Activated CD4-positive, alpha-beta T cell treated with anti-CD3 and anti-CD28 coated beads for 48 hours (primary cell): ENCODE results near the gene BFAR.
A peak's percentile ranks its signal among the peaks of the same experiment; 100 is the strongest.
"Not testable (repeated sequence)": the region's sequence is repeated elsewhere in the genome, so short reads cannot be mapped to it uniquely, and the experiment has no call there.

ENCODE experiments used
- DNase-seq: peaks from one replicate; pipeline ENCODE4 v3.0.0-alpha.2; 2020

The BFAR gene

GRCh38 chr16:14636179-14636950, 3.6 kb downstream of the BFAR start:
- not testable (repeated sequence) for DNase-seq

GRCh38 chr16:14636951-14637240, 4.1 kb downstream of the BFAR start:
- not testable (repeated sequence) for DNase-seq

DNA sequence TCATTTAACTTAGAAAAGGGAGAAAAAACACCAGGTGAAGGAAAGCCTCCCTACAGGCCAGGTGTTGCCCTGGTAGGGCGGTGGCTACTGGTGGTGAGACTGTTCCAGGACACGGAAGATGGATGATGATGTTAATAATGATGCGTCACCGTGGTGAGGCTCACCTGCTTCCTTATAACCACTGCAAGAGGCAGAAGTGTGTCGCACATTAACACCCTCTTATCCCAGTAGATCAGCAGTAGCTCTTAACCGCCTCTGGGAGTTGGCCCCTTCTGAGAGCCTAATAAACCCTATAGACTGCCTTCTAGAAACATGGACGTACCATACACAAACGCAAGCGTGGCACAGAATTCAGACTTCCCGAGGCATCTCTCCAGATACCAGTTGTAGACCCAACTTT, 7.8 kb downstream of the BFAR start:
- no peak for DNase-seq

DNA sequence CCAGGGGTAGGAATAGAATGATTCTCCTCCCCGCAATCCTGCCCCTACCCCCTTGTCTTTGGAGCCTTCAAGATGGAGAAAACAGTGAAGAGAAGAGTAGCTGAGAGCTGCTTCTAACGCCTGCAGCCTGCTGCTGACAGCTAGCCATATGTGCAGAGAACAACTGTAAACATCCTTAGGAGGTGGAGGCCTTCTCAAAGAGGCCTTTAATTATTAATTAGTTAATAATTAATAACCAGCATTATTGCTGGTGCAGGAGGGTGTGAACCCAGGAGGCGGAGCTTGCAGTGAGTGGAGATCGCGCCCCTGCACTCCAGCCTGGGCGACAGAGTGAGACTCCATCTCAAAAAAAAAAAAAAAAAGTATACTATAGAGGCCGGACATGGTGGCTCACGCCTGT, 8.5 kb downstream of the BFAR start:
- DNase-seq = no peak

GRCh38 chr16:14641926-14642325, 9.2 kb downstream of the BFAR start:
- DNase-seq = peak; percentile 35

- DNase-seq = no peak
Measured at GRCh38 chr16:14649816-14650215, 17.1 kb downstream of the BFAR start.

DNA sequence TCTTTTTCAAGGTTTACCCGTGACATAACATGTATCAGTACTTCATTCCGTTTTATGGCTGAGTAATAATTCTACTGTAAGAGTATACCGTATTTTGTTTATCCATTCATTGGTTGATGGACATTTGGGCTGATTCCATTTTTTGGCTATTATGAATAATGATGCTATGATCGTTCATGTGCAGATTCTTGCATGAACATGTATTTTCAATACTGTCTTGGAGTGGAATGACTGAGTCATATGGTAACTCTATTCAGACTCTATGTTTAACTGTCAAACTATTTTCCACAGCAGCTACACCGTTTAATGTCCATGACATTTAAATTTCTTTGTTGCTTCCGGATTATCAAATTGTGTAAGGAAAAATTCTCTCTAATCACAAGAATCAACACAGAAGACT, 17.9 kb downstream of the BFAR start:
- no peak for DNase-seq

DNA sequence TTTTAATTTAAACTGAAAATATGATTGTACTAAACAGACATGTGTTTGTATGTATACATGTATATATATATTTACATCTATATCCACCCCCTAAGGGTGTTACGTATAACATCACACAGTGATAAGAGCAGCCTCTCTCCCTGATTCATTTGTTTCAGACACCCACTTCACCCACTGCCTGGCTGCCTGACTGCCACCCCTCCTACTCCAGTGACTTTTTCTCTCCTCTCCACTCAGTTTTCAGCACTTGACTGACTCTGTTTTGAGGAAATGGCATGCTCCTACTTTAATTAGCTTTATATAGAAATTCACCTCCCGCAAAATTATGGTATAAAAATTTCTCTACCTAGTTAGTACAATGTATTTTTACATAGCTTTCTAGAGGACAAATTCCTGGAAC, 20.0 kb downstream of the BFAR start:
- DNase-seq = no peak

- no peak for DNase-seq
Measured at GRCh38 chr16:14658063-14658462, 25.3 kb downstream of the BFAR start.

DNA sequence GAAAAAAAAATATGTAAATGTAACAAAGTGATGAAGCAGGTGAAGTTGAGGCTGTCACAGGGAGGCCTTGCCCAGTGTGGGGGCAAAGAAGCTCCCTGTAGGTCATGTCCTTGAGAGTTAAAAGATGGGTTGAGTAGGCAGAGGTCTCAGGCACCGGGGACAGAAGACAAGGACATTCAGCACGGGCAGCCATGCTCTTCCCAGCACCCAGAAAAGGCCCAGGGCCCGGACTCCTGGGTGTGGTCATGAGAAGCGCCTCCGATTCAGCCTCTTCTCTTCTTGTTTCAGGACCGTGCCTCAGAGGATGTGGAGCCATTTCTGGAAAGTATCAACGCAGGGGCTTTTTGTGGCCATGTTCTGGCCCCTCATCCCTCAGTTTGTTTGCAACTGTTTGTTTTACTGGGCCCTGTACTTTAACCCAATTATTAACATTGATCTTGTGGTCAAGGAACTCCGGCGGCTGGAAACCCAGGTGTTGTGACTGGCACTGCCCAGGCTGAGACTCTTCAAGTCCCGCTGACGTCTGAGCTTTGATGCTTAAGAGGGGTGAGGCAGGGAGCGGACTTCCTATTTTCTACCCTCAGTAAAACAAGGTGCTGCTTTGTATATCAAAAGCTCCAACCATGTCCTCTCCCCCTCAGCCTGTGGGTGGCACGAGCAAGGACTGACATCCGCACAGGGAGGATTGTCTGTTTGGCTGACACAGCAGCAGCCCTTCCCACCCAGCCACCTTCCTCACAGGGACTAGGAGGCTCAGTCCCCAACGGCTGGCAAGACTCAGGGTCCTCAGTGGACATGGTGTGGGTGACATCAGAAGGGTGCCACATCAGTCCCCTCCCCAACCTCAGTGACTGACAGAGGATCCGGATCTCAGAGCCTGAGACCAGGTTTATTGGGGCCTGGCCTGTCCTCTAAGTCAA, 34.9 kb downstream of the BFAR start:
- DNase-seq = no peak

- no peak for DNase-seq
Measured at GRCh38 chr16:14668556-14669223, 35.9 kb downstream of the BFAR start.

- peak; percentile 8 for DNase-seq
Measured at GRCh38 chr16:14669776-14670175, 37.0 kb downstream of the BFAR start.

GRCh38 chr16:14672403-14672971, 39.7 kb downstream of the BFAR start:
- no peak for DNase-seq

- DNase-seq = no peak
Measured at GRCh38 chr16:14676633-14677032, 43.9 kb downstream of the BFAR start.

DNA sequence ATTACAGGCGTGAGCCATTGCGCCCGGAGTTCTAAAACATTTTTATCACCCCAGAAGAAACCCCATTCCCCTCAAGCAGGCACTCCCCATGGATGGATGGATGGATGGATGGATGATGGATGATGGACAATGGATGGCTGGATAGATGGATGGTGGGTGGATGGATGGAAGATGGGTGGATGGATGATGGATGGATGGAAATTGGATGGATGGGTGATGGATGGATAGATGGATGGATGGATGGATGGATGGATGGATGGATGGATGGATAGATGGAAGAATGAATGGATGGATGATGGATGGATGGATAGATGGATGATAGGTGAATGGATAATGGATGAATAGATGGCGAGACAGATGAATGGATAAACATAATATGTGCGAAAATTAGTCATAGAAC, 44.9 kb downstream of the BFAR start:
- DNase-seq = no peak

- DNase-seq = no peak
Measured at GRCh38 chr16:14678748-14679497, 46.2 kb downstream of the BFAR start.

DNA sequence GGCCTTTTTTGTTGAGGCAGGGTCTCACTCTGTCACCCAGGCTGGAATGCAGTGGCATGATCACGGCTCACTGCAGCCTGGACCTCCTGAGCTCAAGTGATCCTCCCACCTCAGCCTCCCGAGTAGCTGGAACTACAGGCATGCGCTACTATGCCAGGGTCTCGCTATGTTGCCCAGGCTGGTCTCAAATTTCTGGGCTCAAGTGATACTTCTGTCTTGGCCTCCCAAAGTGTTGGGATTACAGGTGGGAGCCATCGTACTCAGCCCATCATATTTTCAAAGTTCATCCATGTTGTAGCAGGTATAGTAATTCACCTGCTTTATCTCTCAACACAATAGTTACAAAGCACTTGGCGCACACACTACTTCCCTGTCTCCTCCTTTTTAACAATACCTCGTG, 47.6 kb downstream of the BFAR start:
- not testable (repeated sequence) for DNase-seq

GRCh38 chr16:14681115-14681514, 48.4 kb downstream of the BFAR start:
- DNase-seq = no peak

- DNase-seq = no peak
Measured at GRCh38 chr16:14682121-14682520, 49.4 kb downstream of the BFAR start.

DNA sequence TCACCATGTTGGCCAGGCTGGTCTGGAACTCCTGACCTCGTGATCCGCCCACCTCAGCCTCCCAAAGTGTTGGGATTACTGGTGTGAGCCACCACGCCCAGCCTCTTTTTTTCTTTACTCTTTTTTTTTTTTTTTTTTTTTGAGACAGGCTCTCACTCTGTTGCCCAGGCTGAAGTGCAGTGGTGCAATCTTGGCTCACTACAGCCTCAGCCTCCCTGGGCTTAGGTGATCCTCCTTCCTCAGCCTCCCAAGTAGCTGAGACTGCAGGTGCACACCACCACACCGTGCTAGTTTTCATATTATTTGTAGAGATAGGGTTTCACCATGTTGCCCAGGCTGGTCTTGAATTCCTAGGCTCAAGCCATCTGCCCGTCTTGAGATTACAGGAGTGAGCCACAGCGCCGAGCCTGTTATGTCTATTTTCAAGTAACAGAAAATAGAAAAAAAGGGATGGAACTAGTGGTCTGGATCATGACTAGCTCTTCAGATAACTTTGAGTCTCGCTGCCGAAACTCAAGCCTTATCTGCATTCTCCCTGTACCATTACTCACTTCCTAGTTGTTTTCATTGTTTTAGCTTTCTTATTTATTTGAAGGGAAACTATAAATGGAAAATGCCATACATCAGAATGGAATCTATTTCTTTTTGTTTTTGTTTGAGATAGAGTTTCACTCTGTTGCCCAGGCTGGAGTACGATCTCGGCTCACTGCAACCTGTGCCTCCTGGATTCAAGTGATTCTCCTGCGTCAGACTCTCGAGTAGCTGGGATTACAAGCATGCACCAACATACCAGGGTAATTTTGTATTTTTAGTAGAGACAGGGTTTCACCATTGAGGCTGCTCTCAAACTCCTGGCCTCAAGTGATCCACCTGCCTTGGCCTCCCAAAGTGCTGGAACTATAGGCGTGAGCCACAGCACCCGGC, 53.4 kb downstream of the BFAR start:
- DNase-seq = not testable (repeated sequence)

DNA sequence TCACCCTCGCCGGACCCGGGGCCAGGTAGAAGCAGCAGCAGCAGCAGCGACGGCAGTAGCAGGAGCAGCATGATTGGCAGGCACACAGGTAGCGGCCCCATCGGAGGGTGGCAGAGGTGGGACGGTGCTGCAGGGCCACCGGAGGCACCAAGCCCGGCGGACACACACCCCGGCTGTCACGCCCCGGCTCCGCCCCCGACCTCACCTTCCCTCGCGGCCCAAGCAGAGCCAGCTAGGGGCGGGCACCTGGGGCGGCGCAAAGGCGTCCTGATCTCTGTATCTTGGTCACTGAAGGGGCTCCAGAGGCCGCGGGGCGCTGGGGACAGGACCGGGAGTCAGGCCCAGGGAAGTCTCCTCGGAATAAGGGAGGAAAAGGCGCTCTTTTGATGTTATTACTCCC, 61.4 kb downstream of the BFAR start, which contains the start of gene PLA2G10:
Gene PLA2G10 (minus strand): TSS at position 180 of the 400 bp plus-strand sequence. CDS start 79 bp downstream, at position 101.
- not testable (repeated sequence) for DNase-seq
